HG02588 (cell line): ENCODE results near the gene ATP10B.

ENCODE experiments used
- ATAC-seq: cut with Tn5 transposase; IDR thresholded peaks from one replicate; pipeline ENCODE4 v1.9.1; 2021; ENCODE audit warnings: mild to moderate bottlenecking, moderate library complexity; ENCODE audit not compliant: unreplicated experiment

The ATP10B gene

DNA sequence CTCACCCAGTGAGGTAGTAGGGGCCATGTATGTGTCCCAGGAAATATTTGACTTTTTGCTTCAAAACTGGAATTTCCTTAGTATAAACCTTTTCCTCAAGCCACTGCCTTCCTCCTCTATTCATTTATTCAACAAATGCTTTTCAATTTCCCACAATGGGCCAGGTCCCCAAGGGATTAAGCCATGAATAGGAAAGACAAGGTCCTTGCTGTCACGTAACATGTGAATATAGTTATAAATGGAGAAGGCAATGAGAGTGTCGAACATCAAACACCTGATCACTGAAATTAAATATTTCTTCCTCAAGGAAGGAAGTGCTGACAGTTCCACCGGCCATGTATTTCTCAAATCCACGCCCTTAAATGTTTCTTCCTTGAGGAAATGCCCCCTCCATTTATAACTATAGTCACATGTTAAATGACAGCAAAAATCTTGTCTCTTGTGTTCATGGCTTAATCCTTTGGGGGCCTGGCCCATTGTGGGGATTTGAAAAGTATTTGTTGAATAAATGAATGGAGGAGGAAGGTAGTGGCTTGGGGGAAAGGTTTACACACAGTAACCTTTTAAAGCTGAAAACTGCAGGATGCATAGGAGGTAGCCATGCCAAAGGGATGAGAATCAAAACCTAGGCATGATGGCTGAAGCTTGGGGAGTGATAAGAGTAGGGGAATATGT is 284.8 kb downstream of the ATP10B start:
- ATAC-seq: no peak

DNA sequence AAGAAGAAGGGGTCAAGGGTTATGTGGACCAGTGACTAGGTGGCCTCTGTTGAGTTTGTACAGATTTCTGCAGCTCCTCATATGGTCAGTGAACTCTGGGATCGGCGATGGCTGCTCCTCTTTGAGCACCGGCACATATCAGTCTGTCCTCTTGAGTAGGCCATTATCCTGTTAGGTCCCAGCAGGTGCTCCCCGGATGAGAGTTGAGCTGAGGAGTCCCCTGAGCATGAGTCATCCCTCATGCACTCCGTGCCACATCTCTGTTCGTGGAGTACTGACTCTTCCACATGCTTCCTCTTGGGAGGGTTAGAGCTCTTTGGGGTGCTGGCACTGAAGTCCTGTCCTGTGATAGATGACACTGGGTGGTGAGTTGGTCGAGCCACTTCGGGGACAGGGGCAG is 286.6 kb downstream of the ATP10B start:
- ATAC-seq: no peak

DNA sequence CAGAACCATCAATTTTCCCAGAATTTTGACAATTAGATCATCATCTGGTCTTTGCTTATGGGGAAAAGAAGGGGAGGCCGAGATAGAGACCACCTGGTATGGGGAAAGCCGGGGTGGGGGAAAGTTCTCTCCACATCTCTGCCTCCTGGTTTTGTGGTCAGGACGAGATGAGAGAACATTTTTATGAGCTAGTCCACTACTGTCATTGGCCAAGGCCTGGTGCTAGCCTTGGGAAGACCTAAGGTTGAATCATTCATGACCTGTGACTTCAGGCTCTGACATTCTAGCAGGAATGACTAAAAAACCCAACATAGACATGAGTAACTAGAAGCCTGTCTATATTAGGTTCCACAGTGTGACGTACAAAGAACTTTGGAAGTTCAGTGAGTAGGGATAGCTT is 295.2 kb downstream of the ATP10B start:
- no peak for ATAC-seq

DNA sequence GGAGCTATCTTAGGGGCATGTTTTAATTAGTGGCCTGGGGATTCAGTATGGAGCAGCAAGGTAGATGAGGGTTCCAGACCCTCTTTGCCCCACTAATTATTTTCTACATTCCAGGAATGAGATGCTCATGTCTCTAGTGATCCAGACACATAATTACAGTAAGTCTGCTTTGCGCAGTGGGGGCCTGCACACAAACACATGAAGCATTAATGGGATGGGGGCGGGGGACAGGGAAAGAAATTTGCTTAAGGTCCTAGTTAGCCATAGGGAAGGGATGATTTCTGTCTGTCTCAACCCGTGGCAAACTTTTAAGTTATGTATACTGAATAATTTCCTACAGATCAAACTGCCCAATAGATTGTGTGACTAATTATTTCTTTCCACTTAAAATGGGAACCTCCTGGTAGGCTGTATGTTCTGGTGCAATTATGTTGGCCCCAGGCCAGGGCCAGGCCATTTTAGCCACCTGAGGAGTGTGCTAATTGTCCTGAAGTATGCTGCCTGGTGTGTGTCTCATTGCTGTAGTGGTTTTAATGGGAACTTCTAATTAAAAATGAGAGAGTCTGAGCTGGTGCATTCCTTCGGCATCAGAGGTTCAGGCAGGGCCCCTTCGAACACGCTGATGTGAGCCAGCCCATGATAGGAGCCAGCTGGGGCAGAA is 295.9 kb downstream of the ATP10B start:
- no peak for ATAC-seq

DNA sequence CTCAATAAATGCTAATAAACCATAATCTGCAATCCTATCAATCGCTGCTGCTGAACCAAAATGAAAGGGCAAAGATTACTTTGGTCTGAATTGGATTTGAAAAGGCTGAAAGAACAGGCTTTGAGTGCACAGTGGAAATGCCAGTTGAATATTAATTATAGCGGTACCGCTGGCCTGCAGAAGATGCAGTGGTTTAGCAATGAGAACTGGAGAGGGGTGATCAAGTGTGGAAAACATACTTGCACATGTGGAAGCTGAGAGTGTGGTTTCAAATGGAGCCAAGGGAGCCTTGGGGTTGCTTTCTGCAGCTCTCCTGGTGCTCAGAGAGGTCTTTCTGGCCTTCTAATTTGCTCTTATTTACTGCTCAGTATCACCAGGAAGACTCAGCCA is 296.4 kb downstream of the ATP10B start:
- no peak for ATAC-seq

DNA sequence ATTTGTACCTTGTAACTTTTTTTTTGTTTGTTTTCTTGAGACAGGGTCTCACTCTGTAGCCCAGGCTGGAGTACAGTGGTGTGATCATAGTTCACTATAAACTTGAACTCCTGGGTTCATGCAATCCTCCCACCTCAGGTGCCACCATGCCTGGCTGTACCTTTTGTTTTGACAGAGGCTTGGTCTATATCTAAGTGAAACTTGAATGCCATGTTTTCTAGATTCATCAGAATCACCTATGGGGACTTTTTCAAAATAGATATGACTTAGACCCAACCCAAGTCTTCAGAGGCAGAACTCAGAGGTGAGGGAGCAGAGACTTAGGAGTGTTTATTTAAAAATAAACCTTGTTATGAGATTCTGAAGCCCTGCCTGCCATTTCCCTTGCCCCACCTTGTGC is 301.9 kb downstream of the ATP10B start:
- no peak for ATAC-seq

DNA sequence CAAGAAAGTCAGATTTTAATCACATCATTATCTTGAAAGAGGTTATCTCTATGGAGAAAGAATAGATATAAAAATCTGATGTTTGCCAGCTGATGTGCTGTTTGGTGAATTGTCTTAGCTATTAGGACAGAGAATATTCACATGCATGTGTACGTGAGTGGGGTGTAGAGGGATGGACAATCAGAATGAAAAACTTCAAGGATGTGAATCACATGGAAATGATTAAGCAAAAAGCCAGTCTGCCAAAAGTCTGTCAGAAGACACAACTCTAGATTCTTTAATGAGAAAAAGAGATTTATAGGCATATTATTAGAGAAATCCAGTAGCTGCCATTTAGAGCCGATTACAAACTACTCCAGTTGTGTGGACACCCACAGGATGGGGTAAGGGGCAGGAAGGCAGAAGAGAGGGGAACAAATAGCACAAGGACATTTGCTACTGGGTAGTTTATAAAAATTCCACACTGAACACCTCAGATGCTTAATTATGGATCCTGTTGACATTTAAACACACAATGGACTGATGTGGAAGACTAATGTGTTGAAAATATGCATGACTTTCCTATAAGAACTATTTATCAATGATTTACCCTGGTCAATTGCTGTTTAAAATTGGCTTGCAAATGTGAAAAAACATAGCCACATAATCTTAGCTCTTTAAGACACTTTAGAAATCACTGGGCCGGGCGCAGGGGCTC is 302.9 kb downstream of the ATP10B start:
- no peak for ATAC-seq

DNA sequence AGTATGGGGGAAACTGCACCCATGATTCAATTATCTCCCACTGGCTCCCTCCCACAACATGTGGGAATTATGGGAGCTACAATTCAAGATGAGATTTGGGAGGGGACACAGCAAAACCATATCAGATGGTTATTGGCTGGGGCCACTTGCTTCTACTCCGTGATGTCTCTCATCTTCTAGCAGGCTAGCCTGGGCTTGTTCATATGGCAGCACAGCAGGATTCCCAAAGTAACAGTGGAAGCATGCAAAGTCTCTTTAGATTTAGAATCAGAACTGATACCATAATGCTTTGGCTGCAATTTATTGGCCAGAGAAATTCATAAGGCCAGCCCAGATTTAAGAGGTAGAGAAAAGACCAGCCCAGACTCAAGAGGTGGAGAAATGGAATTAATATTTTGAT is 304.1 kb downstream of the ATP10B start:
- no peak for ATAC-seq

DNA sequence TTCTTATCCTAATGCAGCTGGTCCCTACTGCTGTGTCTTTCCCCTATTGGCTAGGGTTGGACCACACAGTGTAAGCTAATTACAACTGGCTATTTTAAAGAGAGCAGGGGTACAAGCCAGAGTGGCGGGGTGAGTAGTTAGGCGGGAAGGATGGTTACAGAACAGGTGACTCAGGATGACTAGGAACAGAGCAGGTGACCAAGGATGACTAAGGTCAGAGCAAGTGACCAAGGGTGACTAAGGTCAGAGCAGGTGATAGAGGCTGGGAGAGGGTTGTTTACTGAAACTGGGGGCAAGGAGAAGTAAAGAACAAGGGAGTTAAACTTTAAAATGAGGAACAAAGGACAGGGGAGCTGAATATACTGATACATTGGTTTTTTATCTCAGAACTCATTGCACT is 304.9 kb downstream of the ATP10B start:
- ATAC-seq: no peak

DNA sequence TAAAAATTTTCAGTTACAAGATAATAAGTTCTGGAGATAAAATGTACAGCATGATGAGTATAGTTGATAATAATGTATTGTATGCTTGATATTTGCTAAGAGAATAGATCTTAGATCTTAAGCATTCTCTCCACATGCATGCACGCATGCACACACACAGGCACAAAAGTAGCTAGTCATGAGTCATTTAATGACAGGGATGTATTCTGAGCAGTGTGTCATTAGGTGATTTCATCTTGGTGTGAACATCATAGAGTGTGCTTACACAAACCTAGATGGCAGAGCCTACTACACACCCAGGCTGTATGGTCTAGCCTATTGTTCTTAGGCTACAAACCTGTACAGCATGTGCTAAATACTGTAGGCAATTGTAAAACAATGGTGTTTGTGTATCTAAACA is 306.2 kb downstream of the ATP10B start:
- ATAC-seq: no peak

DNA sequence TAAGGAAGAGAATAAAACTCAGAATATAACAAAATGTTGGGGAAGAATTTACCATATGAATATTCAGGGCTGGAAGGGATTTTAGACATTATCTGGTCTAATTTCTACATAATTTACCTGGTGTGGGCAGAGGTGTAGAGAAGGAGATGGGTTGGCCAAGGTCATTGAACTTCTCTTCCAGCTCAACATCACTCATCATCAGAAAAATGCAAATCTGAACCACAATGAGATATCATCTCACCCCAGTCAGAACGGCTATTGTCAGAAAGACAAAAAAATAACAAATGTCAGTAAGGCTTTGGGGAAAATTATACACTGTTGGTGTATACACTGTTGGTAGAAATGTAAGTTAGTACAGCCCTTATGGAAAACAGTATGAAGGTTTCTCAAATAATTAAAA is 308.6 kb downstream of the ATP10B start:
- ATAC-seq: no peak

DNA sequence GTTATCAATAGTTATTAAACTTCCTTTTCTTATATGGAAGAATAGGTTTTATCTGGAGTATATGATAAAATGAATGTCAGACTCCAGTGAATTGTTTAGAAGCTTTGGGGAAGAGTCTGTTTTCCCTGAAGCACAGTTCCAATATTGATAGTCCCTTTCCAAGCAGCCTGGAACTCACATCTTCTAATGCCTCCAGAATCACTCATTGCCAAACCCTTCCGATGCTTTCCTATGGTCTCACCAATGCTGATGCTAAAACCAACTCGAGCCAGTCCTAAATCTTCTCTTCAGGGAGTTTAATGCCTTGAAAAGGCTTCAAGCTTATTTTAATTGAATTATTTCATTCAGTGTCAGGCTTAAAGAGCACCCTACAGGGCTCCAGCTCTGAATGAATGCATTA is 309.2 kb downstream of the ATP10B start:
- no peak for ATAC-seq

DNA sequence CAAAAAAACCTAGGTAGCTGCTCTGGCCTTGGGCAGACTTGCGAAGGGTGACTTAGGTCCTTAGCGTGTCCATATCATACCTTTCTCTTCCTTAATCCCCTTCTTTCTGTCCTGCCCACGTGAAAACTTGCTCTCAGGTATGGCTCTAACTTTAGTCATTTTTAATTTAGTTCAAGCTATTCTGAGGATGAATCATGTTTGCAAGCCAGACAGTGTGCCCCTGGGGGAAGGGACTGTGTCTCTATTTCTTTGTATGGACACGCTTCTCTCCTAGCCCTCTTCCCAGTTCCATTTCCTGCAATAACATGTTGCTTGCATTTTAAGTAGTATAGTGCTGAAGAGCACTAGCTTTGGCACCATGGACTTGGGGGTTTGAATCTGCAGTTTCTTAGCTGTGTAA is 309.7 kb downstream of the ATP10B start:
- ATAC-seq: no peak

DNA sequence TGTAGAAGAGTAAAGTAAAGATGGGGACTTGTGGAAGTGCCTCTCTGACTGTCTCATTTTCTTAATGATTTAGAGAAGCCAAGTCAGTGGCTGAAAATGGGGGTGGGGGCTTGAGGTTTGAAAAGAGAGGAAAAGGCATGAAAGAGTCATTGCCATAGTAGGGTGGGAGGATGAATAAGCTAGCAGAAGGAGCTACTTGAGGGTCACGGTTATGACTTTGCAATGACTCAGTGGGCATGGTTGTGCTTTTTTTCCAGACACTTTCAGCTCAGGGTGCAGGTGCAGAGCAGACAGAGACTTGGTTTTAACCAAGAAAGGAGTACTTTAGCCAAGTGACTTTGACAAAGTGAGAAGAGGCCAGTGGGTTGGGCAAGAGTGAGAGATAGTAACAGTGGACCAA is 312.6 kb downstream of the ATP10B start:
- ATAC-seq: no peak

DNA sequence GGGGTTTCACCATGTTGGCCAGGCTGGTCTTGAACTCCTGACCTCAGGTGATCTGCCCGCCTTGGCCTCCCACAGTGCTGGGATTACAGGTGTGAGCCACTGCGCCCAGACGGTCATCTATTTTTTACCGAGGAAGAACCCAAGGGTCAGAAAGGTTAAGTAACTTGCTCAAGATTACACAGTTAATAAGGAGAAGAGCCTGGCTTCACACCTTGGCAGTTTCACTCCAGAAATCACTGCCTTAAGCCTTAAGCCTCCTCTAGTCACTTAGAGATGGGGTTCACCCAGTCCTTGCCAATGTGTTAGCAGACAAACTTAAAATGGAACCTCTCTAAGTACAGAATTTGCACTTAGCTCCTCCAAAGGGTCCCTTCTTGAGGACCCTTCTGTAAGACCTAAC is 314.1 kb downstream of the ATP10B start:
- no peak for ATAC-seq

DNA sequence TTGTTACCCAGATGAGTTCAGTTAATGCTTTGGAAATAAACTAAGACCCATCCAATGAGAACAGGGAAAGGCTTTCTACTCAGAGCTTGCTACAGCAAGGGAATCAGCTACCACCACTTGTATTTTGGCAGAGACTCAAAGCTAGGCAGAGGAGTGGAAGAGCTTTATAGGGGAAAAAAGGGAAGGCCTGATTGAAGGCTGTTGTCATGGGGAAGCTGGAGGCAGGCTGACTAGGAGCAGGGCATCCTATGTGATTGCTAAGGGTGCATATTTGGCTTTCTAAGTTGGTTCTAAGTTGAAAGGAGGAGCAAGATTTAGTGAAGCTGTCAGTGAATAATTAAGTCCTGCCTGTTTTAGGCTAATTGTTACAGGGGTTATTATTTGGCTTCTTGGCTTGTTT is 314.9 kb downstream of the ATP10B start:
- ATAC-seq: no peak

DNA sequence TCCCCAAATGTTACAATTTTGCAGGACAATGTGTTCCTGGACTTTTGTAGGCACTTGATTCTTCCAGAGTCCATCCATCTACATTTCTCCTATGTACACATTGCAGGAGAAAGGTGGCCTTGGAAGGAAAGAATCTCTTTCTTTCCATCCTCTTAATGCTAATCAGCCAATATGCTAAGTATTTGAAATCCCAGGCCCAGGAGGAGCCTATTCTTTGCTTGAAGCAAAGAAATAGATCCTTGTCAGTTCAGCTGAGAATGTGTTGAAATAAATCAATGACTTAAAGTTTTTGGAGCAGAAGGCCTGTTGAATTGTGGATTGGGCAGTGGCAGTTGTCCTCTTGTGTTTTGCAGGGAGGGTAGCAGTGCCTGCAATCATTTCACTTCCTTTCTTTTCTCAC is 317.1 kb downstream of the ATP10B start:
- ATAC-seq: no peak

DNA sequence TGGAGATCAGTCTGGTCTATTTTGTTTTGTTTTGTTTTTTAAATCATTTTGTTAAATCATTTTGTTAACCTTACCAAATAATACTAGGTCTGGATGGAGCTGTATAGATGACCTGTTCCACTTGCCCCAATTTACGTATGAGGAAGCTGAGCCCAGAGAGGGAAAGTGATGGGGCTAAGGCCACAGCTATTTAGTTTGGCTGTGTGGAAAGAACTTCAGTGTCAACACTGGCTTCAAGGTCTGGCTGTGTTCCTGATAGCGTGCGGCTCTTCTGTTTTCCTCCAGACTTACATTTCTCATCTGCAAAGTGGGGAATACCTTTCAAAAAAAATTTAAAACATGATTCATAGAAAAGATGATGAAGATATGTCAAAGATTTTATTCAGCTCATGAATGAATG is 317.9 kb downstream of the ATP10B start:
- ATAC-seq: no peak

DNA sequence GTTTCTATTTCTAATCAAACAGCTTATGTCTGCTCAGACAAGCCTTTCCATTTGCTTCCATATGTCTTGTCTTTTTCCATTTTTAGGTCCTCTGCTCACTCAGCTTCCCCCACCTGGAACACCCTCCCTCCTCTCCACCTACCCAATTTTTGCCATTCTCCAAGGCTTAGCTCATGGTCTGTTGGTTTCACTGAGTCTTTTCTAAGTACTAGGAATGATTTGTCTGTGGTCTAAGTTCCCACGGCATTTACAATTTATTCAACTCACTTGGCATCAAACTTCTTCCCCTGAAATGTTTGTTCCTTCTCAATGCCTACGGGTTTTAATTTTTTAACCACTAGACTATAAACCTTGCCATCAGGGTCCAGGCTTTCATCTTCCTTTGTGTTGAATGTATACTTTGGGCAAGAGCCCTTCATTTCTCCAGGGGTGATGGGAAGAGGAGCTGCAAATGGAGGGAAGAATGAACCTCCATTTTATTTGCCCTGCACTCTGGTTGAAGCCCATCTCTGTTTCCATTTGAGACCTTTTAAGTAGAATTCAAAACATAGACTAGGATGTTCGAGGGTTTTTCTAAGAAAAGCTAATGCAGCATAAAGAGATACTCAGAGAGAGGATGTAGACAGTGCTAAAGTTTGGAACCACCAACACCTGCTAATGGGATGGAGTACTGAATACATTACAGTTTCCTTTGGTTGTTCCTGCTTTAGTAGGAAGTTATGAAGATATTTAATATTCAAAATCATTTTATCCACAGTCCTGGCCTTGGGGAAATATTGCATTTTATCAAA is 326.3 kb downstream of the ATP10B start:
- no peak for ATAC-seq

DNA sequence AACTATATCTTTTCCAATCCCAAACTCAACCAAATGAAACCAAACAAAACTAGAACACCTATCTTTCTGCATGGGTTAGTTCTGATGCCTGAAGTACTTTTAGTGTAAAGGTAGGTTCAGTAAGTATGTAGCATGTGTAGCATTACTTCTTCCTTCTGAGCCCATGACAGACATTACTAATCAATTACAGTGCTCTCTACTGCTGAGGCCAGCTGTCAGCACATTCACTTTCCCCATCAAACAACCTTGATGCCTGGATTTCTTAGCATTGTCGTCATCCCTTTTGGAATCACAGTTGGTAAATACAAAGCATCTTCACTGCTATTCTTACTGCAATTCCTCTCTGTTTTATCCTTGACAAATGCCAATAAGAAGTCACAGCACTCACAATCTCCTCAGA is 327.2 kb downstream of the ATP10B start:
- no peak for ATAC-seq

DNA sequence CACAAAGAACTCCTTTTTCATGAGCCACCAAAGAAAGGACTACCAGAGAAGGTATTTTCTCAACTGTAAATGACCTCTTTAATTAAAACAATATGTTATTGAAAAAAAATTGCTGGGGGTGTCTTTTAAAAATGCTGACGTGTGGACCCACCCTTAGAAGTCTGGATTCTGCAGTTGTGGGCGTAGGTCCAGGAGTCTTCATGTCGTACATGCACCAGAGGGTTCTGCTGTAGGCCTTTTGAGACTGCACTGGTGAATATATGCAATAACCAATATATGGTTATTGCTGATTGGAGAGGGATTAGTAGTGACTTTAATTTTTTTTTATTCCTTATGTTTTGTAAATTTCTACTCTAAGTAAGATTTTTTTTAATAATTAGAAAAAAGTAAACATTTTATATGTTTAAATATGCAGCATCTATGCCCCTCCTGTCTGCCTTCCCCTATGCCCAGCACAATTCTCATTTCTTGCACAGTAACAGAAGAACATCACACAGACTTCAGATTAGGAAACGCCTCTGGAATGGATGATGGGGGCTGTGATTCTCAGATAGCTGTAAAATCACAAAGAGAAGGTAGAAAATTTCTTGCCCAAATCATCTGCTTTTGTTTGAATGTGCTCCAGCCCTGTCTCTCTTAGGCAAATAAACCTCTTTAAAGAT is 328.4 kb downstream of the ATP10B start:
- no peak for ATAC-seq
